Activated CD4-positive, alpha-beta T cell treated with anti-CD3 and anti-CD28 coated beads for 36 hours (primary cell): ENCODE results near the gene VTCN1. TPM values are rescaled to one million over a fixed set of nuclear protein-coding genes. Genes with fewer than 3 reads are reported as not detected.
"Not testable (repeated sequence)": the region's sequence is repeated elsewhere in the genome, so short reads cannot be mapped to it uniquely, and the experiment has no call there.

Experiments
- ATAC-seq: fragments of 200-7000 bp; cut with Tn5 transposase; one replicate; pipeline ENCODE4 v1.10.0; 2021; ENCODE audit warnings: mild to moderate bottlenecking, moderate library complexity
- CTCF ChIA-PET: fragments of 350-600 bp; sonication (Branson Sonifier 250); formaldehyde crosslinking; loops from one replicate; lab custom pipeline; 2021; ENCODE audit warnings: antibody characterized with exemption; lab: Charles Lee
- POLR2A ChIA-PET: fragments of 350-600 bp; sonication (Branson Sonifier 250); formaldehyde crosslinking; loops from one replicate; lab custom pipeline; 2021; ENCODE audit warnings: antibody characterized with exemption, inconsistent platforms; lab: Charles Lee
- DNase-seq: peaks from one replicate; pipeline ENCODE4 v3.0.0-alpha.2; 2020
- H3K27ac Mint-ChIP-seq: one replicate; pipeline ENCODE4 v1.8.0; 2021; ENCODE audit warnings: mixed read lengths
- H3K27me3 Mint-ChIP-seq: one replicate; pipeline ENCODE4 v1.8.0; 2021; ENCODE audit warnings: mixed read lengths
- H3K36me3 Mint-ChIP-seq: one replicate; pipeline ENCODE4 v1.8.0; 2021; ENCODE audit warnings: low read depth, mixed read lengths
- H3K4me1 Mint-ChIP-seq: one replicate; pipeline ENCODE4 v1.8.0; 2021; ENCODE audit warnings: mixed read lengths
- H3K4me3 Mint-ChIP-seq: one replicate; pipeline ENCODE4 v1.8.0; 2021; ENCODE audit warnings: mild to moderate bottlenecking, moderate library complexity, mixed read lengths
- H3K9me3 Mint-ChIP-seq: one replicate; pipeline ENCODE4 v1.8.0; 2021; ENCODE audit warnings: low read depth, mixed read lengths
- intact Hi-C, 2 experiments: fragments of 100-400 bp; cut with DNase I in 1 of 2; cut with micrococcal nuclease in 1 of 2; formaldehyde crosslinking; loops; one replicate each; pipeline versions ENCODE4 v1.14.2 to v1.15.1; 2022 to 2024; cut with DNase I, micrococcal nuclease
- total RNA-seq, 2 experiments: library from RNA; stranded (reverse); gene quantifications; one replicate each; pipeline ENCODE4 v1.2.3, GENCODE V29; 2021

Gene VTCN1, protein sequence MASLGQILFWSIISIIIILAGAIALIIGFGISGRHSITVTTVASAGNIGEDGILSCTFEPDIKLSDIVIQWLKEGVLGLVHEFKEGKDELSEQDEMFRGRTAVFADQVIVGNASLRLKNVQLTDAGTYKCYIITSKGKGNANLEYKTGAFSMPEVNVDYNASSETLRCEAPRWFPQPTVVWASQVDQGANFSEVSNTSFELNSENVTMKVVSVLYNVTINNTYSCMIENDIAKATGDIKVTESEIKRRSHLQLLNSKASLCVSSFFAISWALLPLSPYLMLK
- not detected for total RNA-seq

DNA sequence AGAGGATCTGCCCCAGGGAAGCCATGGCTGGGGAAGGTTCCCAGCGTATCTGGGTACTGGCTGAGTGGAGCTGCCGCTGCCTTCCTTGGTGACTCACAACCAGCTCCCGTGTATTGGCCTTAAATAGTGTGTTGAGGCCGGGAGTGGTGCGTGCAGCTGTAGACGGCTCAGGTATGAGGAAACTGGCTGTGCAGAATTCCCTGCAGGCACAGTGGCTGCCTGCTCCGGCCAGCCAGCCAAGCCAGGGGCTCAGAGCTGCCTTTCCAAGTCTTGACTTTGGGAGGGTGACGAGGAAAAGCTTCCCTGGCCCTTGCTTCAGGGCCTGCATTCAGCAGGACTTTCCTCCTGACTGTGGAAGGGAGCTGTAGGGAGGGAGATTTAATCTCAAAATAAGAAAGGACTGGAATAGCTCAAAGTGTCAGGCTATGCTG, at the start of gene VTCN1:
TSS of gene VTCN1 (minus strand) at position 97 of the 431 bp plus-strand sequence. CDS start at position 25, 72 bp downstream.
- H3K4me3 Mint-ChIP-seq: no peak within 1 kb of the TSS
- DNase-seq (no peak), ATAC-seq (no peak)
- H3K36me3 Mint-ChIP-seq: no peaks in the 10 kb centered on the region
- ChIA-PET CTCF (interaction anchor here (0.6 kb wide), 1 partner anchor 440 kb away, joined by 3 read pairs; no protein-coding TSS in a partner anchor), POLR2A (no interaction called here)
- H3K27ac Mint-ChIP-seq: no peak within 1 kb of the TSS
- H3K27me3 Mint-ChIP-seq: peaks cover 7% of the 10 kb centered on the region
- H3K4me1 Mint-ChIP-seq: no peaks in the 10 kb centered on the region
- intact Hi-C loops: no loop called here
- no peaks in the 10 kb centered on the region for H3K9me3 Mint-ChIP-seq

DNA sequence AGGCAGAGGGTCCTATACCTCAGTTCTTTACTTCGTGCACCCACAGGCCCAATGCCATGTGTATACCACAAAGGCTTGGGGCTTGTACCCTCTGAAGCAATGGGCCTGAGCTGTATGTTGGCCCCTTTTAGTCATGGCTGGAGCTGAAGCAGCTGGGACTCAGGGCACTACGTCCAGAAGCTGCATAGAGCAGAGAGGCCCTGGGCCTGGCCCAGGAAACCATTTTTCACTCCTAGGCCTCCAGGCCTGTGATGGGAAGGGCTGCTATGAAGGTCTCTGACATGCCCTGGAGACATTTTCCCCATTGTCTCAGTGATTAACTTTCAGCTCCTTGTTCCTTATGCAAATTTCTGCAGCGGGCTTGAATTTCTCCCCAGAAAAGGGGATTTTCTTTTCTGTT, 48.1 kb upstream of the VTCN1 start:
- DNase-seq: no peak
- intact Hi-C loops: no loop called here
- no peak overlapping the region for H3K4me3 Mint-ChIP-seq
- peaks cover 2% of the 10 kb centered on the region for H3K36me3 Mint-ChIP-seq
- ATAC-seq: no peak
- ChIA-PET CTCF (no interaction called here), POLR2A (no interaction called here)
- H3K27me3 Mint-ChIP-seq: peaks cover 9% of the 10 kb centered on the region
- H3K27ac Mint-ChIP-seq: no peak overlapping the region
- H3K9me3 Mint-ChIP-seq: peaks cover 7% of the 10 kb centered on the region
- H3K4me1 Mint-ChIP-seq: no peaks in the 10 kb centered on the region

- H3K27me3 Mint-ChIP-seq, CTCF ChIA-PET, POLR2A ChIA-PET, ATAC-seq, H3K9me3 Mint-ChIP-seq, intact Hi-C loops, H3K4me3 Mint-ChIP-seq, DNase-seq, H3K27ac Mint-ChIP-seq, H3K36me3 Mint-ChIP-seq, H3K4me1 Mint-ChIP-seq: not testable (repeated sequence)
These were observed 47.3 kb upstream of the VTCN1 start for GRCh38 chr1:117258075-117258474.

DNA sequence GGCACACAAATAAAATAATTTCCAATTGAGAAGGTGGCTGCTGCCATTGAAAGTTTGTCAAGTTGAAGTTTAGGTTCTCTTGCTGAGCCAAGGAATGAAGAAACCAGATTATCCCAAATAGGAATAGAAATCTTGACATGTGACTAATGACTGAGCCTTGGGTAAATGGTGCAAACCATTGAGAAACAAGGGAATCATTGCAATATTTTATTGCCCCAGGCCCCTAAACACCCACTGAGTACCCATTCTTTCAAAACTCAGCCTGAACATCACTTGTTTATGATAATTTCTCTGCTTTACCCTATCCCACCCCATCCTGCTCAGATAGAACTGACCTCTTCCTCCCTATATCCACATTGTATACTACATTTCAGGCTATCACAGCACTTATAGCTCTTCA, 46.6 kb upstream of the VTCN1 start:
- CTCF ChIA-PET: no interaction called here
- H3K4me3 Mint-ChIP-seq: no peak overlapping the region
- peaks cover 10% of the 10 kb centered on the region for H3K27me3 Mint-ChIP-seq
- peaks cover 7% of the 10 kb centered on the region for H3K9me3 Mint-ChIP-seq
- H3K36me3 Mint-ChIP-seq: peaks cover 2% of the 10 kb centered on the region
- DNase-seq (no peak), ATAC-seq (no peak)
- H3K4me1 Mint-ChIP-seq: no peaks in the 10 kb centered on the region
- intact Hi-C loops: no loop called here
- POLR2A ChIA-PET: no interaction called here
- no peak overlapping the region for H3K27ac Mint-ChIP-seq

GRCh38 chr1:117250061-117250606, 39.4 kb upstream of the VTCN1 start:
- intact Hi-C loops: no loop called here

GRCh38 chr1:117244971-117245370, 34.2 kb upstream of the VTCN1 start:
- no peak overlapping the region for H3K4me3 Mint-ChIP-seq
- peaks cover 26% of the 10 kb centered on the region for H3K27me3 Mint-ChIP-seq
- ChIA-PET CTCF (no interaction called here), POLR2A (interaction anchor here (0.5 kb wide), 1 partner anchor 129 kb away, joined by 3 read pairs; no protein-coding TSS in a partner anchor)
- no peak for ATAC-seq
- H3K36me3 Mint-ChIP-seq: no peaks in the 10 kb centered on the region
- DNase-seq: no peak
- no peaks in the 10 kb centered on the region for H3K9me3 Mint-ChIP-seq
- H3K4me1 Mint-ChIP-seq: no peaks in the 10 kb centered on the region
- H3K27ac Mint-ChIP-seq: no peak overlapping the region
- intact Hi-C loops: no loop called here

More at GRCh38 chr1:117250061-117250606, 39.4 kb upstream of the VTCN1 start:
- ATAC-seq (no peak), DNase-seq (no peak)
- Mint-ChIP-seq H3K27ac (no peak overlapping the region), H3K36me3 (no peaks in the 10 kb centered on the region), H3K27me3 (peaks cover 12% of the 10 kb centered on the region), H3K4me3 (no peak overlapping the region), H3K4me1 (no peaks in the 10 kb centered on the region), H3K9me3 (no peaks in the 10 kb centered on the region)
- POLR2A ChIA-PET: no interaction called here
- CTCF ChIA-PET: no interaction called here

DNA sequence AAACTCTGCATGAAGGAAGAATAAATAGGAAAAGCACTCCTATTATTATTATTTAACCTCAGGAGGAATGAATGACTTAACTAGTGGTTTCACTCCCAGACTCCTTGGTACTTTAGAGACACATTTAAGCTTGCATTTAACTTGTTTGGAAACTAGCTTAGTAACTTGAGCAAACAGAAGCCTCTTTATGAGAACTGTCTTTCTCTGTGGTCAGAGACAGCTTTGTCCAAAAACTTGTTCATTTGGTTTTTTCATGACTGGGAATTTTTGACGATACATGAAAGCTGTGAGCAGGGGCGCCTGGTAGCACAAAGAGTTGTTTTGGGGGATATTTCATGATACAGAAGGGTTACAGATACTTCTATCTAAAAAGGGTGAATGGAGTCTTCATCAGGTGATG, 33.6 kb upstream of the VTCN1 start:
- Mint-ChIP-seq H3K27me3 (peaks cover 26% of the 10 kb centered on the region), H3K36me3 (no peaks in the 10 kb centered on the region), H3K9me3 (no peaks in the 10 kb centered on the region), H3K4me3 (no peak overlapping the region), H3K27ac (no peak overlapping the region), H3K4me1 (no peaks in the 10 kb centered on the region)
- ChIA-PET POLR2A (interaction anchor here (0.5 to 0.7 kb wide), 2 partner anchors 128 to 1478 kb away, joined by 3 read pairs; no protein-coding TSS in a partner anchor), CTCF (no interaction called here)
- ATAC-seq (no peak), DNase-seq (no peak)
- intact Hi-C loops: no loop called here

GRCh38 chr1:117241512-117241911, 30.8 kb upstream of the VTCN1 start:
- CTCF ChIA-PET: interaction anchor here (0.9 to 1.1 kb wide), 2 partner anchors 10 to 22 kb away, joined by 4 read pairs; no protein-coding TSS in a partner anchor
- H3K4me3 Mint-ChIP-seq: no peak overlapping the region
- H3K36me3 Mint-ChIP-seq: no peaks in the 10 kb centered on the region
- intact Hi-C loops: no loop called here
- H3K4me1 Mint-ChIP-seq: no peaks in the 10 kb centered on the region
- DNase-seq (no peak), ATAC-seq (no peak)
- no peaks in the 10 kb centered on the region for H3K9me3 Mint-ChIP-seq
- no peak overlapping the region for H3K27ac Mint-ChIP-seq
- H3K27me3 Mint-ChIP-seq: peaks cover 30% of the 10 kb centered on the region
- POLR2A ChIA-PET: no interaction called here

- Mint-ChIP-seq H3K36me3 (no peaks in the 10 kb centered on the region), H3K4me3 (no peak overlapping the region), H3K4me1 (no peaks in the 10 kb centered on the region), H3K9me3 (no peaks in the 10 kb centered on the region), H3K27ac (no peak overlapping the region), H3K27me3 (peaks cover 25% of the 10 kb centered on the region)
- no peak for ATAC-seq
- ChIA-PET CTCF (interaction anchor here (0.8 to 0.9 kb wide), 2 partner anchors 14 to 23 kb away, joined by 3 to 4 read pairs; no protein-coding TSS in a partner anchor), POLR2A (no interaction called here)
- DNase-seq: no peak
- intact Hi-C loops: no loop called here
These were observed 29.8 kb upstream of the VTCN1 start for GRCh38 chr1:117240547-117240946.

DNA sequence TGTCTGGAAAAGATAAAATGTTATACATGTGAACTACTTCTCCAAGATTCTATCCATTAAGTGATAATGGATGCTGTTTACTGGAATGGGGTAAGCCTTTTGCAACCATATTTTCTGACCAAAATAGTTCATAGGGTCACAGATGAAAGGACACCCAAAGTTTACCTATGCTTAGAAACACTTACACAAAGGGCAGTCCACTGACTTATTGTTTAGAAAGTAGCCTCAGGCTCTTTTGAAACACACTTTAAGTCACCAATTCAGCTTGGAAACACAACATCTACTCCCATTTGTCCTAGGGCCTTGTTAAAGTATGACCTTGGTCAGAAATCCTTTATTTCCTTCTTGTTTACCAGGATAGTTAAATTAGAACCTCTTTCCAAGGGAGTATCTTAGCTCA, 28.7 kb upstream of the VTCN1 start:
- no peak for DNase-seq
- ChIA-PET POLR2A (no interaction called here), CTCF (interaction anchor here (0.6 kb wide), 1 partner anchor 17 kb away, joined by 3 read pairs; no protein-coding TSS in a partner anchor)
- no peaks in the 10 kb centered on the region for H3K36me3 Mint-ChIP-seq
- no peaks in the 10 kb centered on the region for H3K4me1 Mint-ChIP-seq
- H3K9me3 Mint-ChIP-seq: no peaks in the 10 kb centered on the region
- peaks cover 19% of the 10 kb centered on the region for H3K27me3 Mint-ChIP-seq
- H3K4me3 Mint-ChIP-seq: no peak overlapping the region
- ATAC-seq: no peak
- intact Hi-C loops: no loop called here
- no peak overlapping the region for H3K27ac Mint-ChIP-seq

GRCh38 chr1:117237726-117238381, 27.1 kb upstream of the VTCN1 start:
- CTCF ChIA-PET: no interaction called here
- intact Hi-C loops: no loop called here
- POLR2A ChIA-PET: interaction anchor here (0.7 kb wide), 1 partner anchor 149 kb away, joined by 4 read pairs; no protein-coding TSS in a partner anchor
- ATAC-seq (no peak), DNase-seq (no peak)
- Mint-ChIP-seq H3K9me3 (no peaks in the 10 kb centered on the region), H3K36me3 (no peaks in the 10 kb centered on the region), H3K4me3 (no peak overlapping the region), H3K27me3 (peaks cover 10% of the 10 kb centered on the region), H3K4me1 (no peaks in the 10 kb centered on the region), H3K27ac (no peak overlapping the region)
